Measurements from ENCODE around the gene CYP27A1.

The CYP27A1 gene

DNA sequence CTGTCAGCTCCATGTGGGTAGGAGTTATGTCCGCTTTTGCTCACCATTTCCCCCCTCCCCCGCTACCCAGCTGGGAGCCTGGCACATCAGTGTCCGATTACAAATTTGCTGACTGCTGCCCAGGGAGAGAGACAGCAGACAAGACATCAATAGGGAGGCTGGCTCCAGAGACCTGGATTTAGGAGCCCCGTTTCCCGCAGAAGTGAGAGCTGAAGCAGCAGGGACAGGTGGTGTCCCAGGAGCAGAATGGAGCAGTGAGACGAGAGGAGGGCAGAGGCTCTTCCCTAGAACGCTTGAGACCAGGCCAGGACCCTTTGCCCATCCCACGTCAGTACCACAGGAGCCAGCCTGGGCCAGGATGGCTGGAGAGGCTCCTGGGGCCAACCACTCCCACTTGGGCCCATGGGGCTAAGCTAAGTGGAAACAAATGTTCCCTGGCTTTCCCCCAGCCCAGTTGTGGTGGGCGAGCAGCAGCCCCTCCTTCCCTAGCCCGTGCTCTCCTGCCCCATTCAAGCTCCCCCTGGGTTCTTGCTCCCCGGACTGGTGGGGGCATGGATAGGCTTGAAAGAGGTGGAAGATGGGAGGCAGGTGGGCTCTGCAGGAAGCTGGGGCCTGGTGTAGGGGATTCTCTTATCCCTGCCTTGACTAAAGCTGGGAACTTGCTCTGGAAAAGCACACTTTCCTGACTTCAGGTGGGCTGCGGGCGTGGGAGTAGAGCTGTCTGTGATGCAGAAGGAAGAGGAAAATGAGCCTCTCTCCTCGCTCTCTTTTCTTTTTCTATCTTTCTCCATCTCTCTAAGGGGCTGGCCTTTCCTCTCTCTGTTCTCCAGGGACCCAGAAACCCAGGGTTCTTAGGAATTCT lies 73.6 kb downstream of the CYP27A1 start:
- in situ Hi-C loops (cut with HindIII; ENCODE audit: low pct_ligation_motif_present, low sequenced_read_pairs) = no loop called here
- Histone ChIP-seq H3K36me3 (replicated peaks) (no peaks in the 10 kb centered on the region), H3K27ac (no peak overlapping the region), H3K4me3 (ENCODE audit: low read depth, low read length) (no peak overlapping the region), H3K27me3 (replicated peaks) (peaks cover 65% of the 10 kb centered on the region)
- TF ChIP-seq CTCF (IDR thresholded peaks at IDR 0.05; ENCODE audit: low read depth, low read length, missing control alignments) = no peak
- DNase-seq = no peak

DNA sequence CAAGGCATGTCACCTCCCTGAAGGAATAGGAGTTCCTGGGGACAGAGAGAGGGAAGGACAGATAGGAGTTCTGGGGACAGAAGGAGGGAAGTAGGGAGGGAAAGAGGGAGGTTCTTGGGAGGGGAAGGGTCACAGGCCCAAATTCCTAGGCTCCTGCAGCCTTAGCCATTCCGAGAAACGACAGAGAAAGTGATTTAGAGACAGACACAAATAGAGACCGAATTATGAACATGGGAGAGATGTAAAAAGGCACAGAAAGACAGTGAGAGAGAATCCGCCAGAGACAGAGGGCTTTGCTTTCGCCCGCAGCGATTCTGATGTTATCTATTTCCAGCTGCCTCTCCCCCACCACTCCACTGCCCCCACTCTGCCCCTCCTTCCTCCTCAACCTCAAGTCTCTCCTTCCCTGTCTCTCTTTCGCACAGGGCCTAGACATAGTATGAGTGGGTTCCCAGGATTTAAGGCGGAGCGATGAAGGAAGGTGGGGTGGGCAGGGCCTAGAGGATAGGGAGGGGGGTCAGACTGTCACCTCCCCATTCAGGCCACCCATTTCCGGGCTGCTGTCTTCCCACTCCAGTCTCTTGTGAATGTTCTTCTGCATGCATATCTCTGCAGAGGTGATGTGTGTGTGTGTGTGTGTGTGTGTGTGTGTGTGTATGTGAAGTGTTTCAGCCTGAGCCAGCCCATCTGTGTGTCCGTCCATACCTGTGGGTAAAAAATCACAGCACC lies 74.4 kb downstream of the CYP27A1 start:
- in situ Hi-C loops (cut with HindIII; ENCODE audit: low pct_ligation_motif_present, low sequenced_read_pairs) = no loop called here

DNA sequence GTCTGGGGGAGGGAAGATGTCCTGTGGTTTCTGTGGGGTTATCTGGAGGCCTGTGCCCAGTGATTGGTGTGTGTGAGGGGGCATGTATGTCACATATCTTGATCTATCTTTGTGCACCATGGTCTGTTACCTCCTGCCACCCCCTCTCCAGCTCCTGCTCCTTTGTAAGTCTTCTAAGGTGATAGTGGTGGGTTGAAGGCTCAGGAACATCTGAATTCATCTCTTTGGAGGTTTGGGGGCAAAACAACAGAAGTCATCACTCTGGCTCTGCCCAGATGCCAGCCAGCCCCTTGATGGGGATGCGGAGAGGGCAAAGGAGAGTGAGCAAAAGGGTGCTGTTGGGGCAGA lies 74.9 kb downstream of the CYP27A1 start:
- TF ChIP-seq CTCF (IDR thresholded peaks at IDR 0.05; ENCODE audit: low read depth, low read length, missing control alignments) = no peak
- H3K27me3 ChIP-seq (replicated peaks) = peaks cover 77% of the 10 kb centered on the region
- no peak overlapping the region for H3K27ac ChIP-seq
- in situ Hi-C loops (cut with HindIII; ENCODE audit: low pct_ligation_motif_present, low sequenced_read_pairs) = no loop called here
- no peaks in the 10 kb centered on the region for H3K36me3 ChIP-seq (replicated peaks)
- H3K4me3 ChIP-seq (ENCODE audit: low read depth, low read length) = no peak overlapping the region
- DNase-seq = no peak

More for the DNA sequence above, 74.4 kb downstream of the CYP27A1 start:
- no peak for DNase-seq
- Histone ChIP-seq H3K36me3 (replicated peaks) (no peaks in the 10 kb centered on the region), H3K27ac (no peak overlapping the region), H3K4me3 (ENCODE audit: low read depth, low read length) (no peak overlapping the region), H3K27me3 (replicated peaks) (peaks cover 71% of the 10 kb centered on the region)
- no peak for TF ChIP-seq CTCF (IDR thresholded peaks at IDR 0.05; ENCODE audit: low read depth, low read length, missing control alignments)

GRCh38 chr2:218857371-218858137 lies 75.6 kb downstream of the CYP27A1 start:
- peaks cover 79% of the 10 kb centered on the region for H3K27me3 ChIP-seq (replicated peaks)
- no peak for TF ChIP-seq CTCF (IDR thresholded peaks at IDR 0.05; ENCODE audit: low read depth, low read length, missing control alignments)
- no peak overlapping the region for H3K4me3 ChIP-seq (ENCODE audit: low read depth, low read length)
- no peak for DNase-seq
- no peak overlapping the region for H3K27ac ChIP-seq
- in situ Hi-C loops (cut with HindIII; ENCODE audit: low pct_ligation_motif_present, low sequenced_read_pairs) = no loop called here
- no peaks in the 10 kb centered on the region for H3K36me3 ChIP-seq (replicated peaks)

DNA sequence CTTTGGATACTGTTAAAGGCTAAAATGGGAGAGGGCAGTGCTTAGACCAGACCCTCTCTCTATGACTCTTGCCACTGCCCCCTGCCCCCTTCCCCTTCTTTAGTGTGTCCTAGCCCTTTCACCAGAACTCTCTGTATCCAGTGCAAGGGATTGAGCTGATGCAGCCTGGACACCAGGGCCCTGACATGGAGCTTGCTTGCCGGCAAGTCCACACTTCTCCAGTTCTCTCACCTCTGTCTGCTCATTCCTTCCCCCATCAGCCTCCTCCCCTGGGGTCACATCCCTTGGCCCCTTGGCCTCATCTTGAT lies 76.1 kb downstream of the CYP27A1 start:
- no peak overlapping the region for H3K4me3 ChIP-seq (ENCODE audit: low read depth, low read length)
- no peak for DNase-seq
- H3K27ac ChIP-seq = no peak overlapping the region
- peaks cover 77% of the 10 kb centered on the region for H3K27me3 ChIP-seq (replicated peaks)
- TF ChIP-seq CTCF (IDR thresholded peaks at IDR 0.05; ENCODE audit: low read depth, low read length, missing control alignments) = no peak
- H3K36me3 ChIP-seq (replicated peaks) = no peaks in the 10 kb centered on the region
- in situ Hi-C loops (cut with HindIII; ENCODE audit: low pct_ligation_motif_present, low sequenced_read_pairs) = no loop called here

Measured in brain microvascular endothelial cell (primary cell).